KOPT-K1 (cell line): Measurements from ENCODE around the gene HAO1.
"Not testable (repeated sequence)": the region's sequence is repeated elsewhere in the genome, so short reads cannot be mapped to it uniquely, and the experiment has no call there.

Source experiments
- H3K27ac ChIP-seq: fragments of 200-600 bp; sonication (generic); 2 replicates; pipeline ENCODE4 v1.5.1; 2016; ENCODE audit warnings: antibody characterized with exemption, mild to moderate bottlenecking, low read depth, low read length; ENCODE audit not compliant: poor library complexity, severe bottlenecking
- H3K36me3 ChIP-seq: fragments of 200-600 bp; sonication (generic); 2 replicates; pipeline ENCODE4 v1.5.1; 2017; ENCODE audit warnings: antibody characterized with exemption, mild to moderate bottlenecking, low read length, moderate library complexity; ENCODE audit not compliant: insufficient read depth
- H3K9me3 ChIP-seq: fragments of 200-600 bp; sonication (generic); 2 replicates; pipeline ENCODE4 v1.5.1; 2017; ENCODE audit warnings: antibody characterized with exemption, low read length, mild to moderate bottlenecking; ENCODE audit not compliant: insufficient read depth, poor library complexity, severe bottlenecking

The HAO1 gene

GRCh38 chr20:7940341-7940740 lies at the start of gene HAO1:
Gene HAO1, minus strand, starts transcription at chr20:7940458. Its CDS starts 36 bp downstream, at chr20:7940422.
- Histone ChIP-seq H3K36me3 (no peaks in the 10 kb centered on the region), H3K9me3 (no peaks in the 10 kb centered on the region), H3K27ac (no peak within 1 kb of the TSS)

GRCh38 chr20:7989379-7989778 lies 49.1 kb upstream of the HAO1 start:
- Histone ChIP-seq H3K9me3 (no peaks in the 10 kb centered on the region), H3K36me3 (no peaks in the 10 kb centered on the region), H3K27ac (no peak overlapping the region)

DNA sequence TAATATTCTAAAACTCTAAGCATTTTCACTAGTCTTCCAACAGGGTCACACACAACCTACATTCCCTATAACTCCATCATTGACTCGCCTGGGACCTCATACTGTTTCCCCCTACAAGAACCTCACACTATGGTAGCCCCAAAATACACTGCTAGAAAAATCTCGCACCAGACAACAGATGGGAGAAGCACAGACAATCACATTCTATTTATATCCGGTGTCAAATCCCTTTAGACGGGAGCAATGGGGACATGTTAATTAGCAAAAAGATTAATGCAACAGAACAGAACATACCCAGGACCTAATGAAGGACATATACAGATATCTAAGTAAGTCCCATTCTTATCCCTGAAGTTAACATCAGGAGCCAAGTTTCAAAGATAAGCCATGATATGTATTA lies 45.7 kb upstream of the HAO1 start:
- Histone ChIP-seq H3K36me3 (no peaks in the 10 kb centered on the region), H3K9me3 (no peaks in the 10 kb centered on the region), H3K27ac (no peak overlapping the region)

DNA sequence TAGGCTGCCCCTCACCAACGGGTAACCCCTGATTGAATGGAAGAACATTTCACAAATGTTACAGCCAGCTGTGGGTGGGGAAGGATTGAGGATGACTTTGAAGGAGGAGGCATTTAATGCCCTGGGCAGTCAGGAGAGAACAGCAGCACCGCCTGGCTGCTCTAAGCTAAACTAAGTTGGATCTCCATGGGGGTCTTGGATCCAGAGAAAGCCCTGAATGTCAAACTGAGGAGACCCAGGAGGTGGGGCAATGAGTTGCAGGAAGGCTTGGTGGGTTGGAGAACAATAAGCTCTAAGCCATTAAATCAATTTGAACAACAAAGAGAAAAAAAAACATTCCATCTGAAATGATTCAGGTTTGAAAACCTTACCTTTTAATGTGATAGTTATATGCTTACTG lies 43.9 kb upstream of the HAO1 start:
- H3K27ac ChIP-seq, result no peak overlapping the region
- H3K36me3 ChIP-seq, result no peaks in the 10 kb centered on the region
- H3K9me3 ChIP-seq, result no peaks in the 10 kb centered on the region

GRCh38 chr20:7981374-7981773 lies 41.1 kb upstream of the HAO1 start:
- H3K36me3 ChIP-seq, result no peaks in the 10 kb centered on the region
- no peak overlapping the region for H3K27ac ChIP-seq
- no peaks in the 10 kb centered on the region for H3K9me3 ChIP-seq

DNA sequence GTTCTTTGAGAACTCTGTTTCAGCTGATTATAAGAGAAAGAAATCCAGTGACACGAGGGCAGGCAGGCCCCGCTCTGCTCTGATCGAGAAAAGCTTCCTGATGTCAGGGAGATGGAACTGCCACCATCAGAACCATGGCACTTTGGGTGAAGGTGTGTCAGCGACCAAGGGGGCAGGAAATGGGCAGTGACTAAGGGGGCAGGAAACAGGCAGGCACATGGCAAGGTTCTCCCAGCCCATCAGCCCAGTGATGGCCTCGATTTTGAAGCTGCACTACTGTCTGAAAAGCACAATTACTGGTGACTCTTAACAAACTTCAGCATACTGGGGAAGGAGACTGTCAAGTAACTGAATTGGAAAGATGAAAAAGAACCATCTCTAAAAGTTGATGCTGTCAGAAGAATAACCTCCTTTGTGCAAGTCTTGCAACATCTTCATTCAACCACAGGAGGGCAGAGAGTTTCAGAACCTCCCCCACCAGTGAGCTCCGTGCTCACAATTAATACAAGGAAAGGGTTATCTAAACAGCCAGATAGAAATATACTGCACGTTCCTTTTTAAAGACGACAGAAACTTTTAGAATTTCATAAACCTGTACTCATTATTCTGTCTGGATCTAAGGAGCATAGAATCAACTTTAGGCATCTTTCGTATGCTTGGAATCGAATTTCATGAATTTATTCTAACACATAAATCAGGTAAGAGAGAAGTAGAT lies 40.2 kb upstream of the HAO1 start:
- Histone ChIP-seq H3K9me3 (no peaks in the 10 kb centered on the region), H3K27ac (no peak overlapping the region), H3K36me3 (no peaks in the 10 kb centered on the region)

GRCh38 chr20:7977709-7978108 lies 37.5 kb upstream of the HAO1 start:
- H3K9me3 ChIP-seq, result no peaks in the 10 kb centered on the region
- no peaks in the 10 kb centered on the region for H3K36me3 ChIP-seq
- no peak overlapping the region for H3K27ac ChIP-seq

- H3K9me3 ChIP-seq, result no peaks in the 10 kb centered on the region
- H3K27ac ChIP-seq, result no peak overlapping the region
- no peaks in the 10 kb centered on the region for H3K36me3 ChIP-seq
Measured at GRCh38 chr20:7975851-7976414, 35.7 kb upstream of the HAO1 start.

DNA sequence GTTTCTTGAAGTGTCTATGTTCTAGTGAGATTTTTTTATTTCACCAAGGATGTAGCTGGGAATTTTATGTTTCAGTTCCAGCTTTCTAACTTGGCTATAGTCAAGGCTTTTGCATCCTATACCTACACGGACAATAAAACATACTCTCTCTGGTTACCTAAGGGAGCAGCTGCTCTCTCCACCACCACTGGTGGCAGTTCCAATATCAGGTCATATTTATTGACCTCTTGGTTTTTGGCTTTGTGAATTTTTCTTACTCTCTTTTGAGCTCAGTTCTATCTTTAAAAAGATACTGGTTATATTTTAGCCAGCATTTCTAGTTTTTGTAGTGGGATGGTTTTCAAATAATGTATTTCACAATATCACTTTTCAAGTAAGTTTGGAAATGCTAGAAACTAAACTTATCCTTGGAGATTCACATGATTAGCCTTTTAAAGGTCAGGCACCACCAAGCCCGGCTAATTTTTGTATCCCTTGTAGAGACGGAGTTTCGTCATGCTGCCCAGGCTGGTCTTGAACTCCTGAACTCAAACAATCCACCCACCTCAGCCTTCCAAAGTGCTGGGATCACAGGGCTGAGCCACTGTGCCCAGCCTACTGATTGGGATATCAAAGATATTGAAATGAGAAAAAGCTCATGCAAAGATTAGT lies 34.7 kb upstream of the HAO1 start:
- Histone ChIP-seq H3K27ac (no peak overlapping the region), H3K36me3 (no peaks in the 10 kb centered on the region), H3K9me3 (no peaks in the 10 kb centered on the region)

DNA sequence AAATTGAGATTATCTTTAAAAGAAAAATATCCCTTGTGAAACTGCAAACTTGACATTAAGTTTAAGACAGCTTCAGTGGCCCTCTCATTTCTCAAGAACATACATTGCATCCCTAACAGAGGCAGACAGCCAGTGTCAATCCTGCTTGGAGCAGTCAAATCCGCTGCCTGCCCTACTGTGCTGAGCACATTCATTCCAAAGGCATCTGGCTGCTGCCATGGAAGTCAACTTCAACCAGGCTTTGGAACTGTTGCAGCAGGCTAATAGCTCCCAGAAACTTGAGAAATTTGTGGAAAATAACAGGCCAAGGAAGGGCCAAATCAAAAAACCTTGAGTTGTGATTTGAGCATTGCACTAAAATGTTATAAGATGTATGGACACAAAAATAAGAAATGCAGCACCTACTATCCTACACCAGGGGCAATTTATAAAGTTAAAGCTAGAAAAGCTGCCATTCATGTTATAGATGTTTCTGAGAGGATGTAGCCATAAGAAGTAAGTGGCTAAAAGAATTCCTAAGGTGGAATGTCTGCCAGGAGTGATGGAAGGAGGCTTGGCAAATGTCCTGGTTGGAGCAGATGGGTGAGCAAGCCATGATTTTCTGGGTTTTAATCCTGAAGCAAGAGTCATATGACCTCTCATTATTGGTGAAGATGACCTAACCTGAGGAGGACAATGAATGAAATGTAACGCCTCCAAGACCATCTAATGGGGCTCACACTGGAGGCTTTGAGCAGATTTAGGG lies 31.4 kb upstream of the HAO1 start:
- Histone ChIP-seq H3K27ac (no peak overlapping the region), H3K9me3 (no peaks in the 10 kb centered on the region), H3K36me3 (no peaks in the 10 kb centered on the region)

- Histone ChIP-seq H3K36me3 (no peaks in the 10 kb centered on the region), H3K27ac (no peak overlapping the region), H3K9me3 (no peaks in the 10 kb centered on the region)
Measured at GRCh38 chr20:7967199-7967844, 27.1 kb upstream of the HAO1 start.

DNA sequence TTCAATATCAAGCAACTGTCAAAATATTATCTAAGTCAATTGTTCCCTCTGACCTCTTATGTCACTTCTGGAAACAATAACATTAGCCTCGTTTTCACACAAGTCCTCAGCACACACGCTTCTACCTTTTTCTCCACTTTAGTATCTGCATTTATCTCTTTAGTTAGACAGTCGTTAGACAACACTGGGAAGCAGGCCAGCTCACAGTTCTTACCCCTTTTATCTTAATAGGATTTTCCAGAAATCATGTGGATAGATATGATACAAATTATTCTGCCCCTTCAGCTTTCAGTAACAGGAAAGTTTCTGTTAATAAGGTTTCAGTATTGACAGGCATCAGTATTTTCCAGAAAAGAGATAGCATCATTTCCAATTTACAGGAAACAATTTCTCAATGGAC lies 25.9 kb upstream of the HAO1 start:
- Histone ChIP-seq H3K9me3 (no peaks in the 10 kb centered on the region), H3K36me3 (no peaks in the 10 kb centered on the region), H3K27ac (no peak overlapping the region)

DNA sequence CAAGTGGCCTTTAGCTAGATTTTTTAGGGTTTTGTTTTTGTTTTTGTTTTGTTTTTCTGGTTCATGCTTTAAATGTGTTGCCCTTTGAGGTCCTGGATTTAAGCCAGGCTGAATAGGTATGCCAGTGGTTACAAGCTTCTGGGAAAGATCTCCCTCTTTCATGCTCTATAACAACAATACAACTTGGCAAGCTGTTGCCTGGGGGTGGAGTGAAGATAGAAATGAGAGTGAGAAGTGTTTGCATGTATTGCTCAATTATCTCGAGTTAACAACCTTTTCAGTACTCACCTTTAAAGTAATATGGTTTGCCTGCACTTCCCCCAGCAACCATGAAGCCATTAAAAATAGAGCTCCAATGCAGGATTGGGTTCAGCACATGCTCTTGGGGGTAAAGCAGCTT lies 19.2 kb upstream of the HAO1 start:
- H3K9me3 ChIP-seq, result no peaks in the 10 kb centered on the region
- H3K36me3 ChIP-seq, result no peaks in the 10 kb centered on the region
- H3K27ac ChIP-seq, result no peak overlapping the region

DNA sequence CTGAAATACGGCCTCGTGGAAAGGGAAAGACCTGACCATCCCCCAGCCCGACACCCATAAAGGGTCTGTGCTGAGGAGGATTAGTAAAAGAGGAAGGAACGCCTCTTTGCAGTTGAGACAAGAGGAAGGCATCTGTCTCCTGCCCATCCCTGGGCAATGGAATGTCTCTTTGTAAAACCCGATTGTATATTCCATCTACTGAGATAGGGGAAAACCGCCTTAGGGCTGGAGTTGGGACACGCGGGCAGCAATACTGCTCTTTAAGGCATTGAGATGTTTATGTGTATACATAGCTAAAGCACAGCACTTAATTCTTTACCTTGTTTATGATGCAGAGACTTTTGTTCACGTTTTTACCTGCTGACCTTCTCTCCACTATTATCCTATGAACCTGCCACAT lies 16.3 kb upstream of the HAO1 start:
- not testable (repeated sequence) for H3K27ac ChIP-seq, H3K9me3 ChIP-seq, H3K36me3 ChIP-seq

GRCh38 chr20:7950387-7950786 lies 10.1 kb upstream of the HAO1 start:
- no peak overlapping the region for H3K27ac ChIP-seq

More at GRCh38 chr20:7950387-7950786, 10.1 kb upstream of the HAO1 start:
- Histone ChIP-seq H3K9me3 (no peaks in the 10 kb centered on the region), H3K36me3 (no peaks in the 10 kb centered on the region)
